K562 (cell line): Measurements from ENCODE around the gene COL7A1. TPM values are rescaled to one million over a fixed set of nuclear protein-coding genes. Genes with fewer than 3 reads are reported as not detected.

Source experiments
- ATF3 ChIP-seq, 2 experiments: fragments of 450-650 bp in 1 of 2; sonication (generic) in 1 of 2; formaldehyde crosslinking in 1 of 2; IDR thresholded peaks in 1 of 2; conservative IDR thresholded peaks in 1 of 2; 2 replicates each; pipeline versions ENCODE4 v1.6.1 to v1.8.1; 2016 to 2023; ENCODE audit warnings: mild to moderate bottlenecking in 2 of 2, moderate library complexity in 2 of 2, inconsistent platforms in 1 of 2, missing genetic modification reagents in 1 of 2
- CREB3 ChIP-seq: fragments of 450-650 bp; conservative IDR thresholded peaks from 2 replicates; pipeline ENCODE4 v1.6.1; 2016; ENCODE audit warnings: missing genetic modification characterization, low read depth, mild to moderate bottlenecking, missing compliant biosample characterization, moderate library complexity
- DPF2 ChIP-seq: fragments of 450-650 bp; IDR thresholded peaks from 2 replicates; pipeline ENCODE4 v1.6.1; 2016
- FOSL1 ChIP-seq: fragments of 200-800 bp; sonication (Bioruptor generic); conservative IDR thresholded peaks from 2 replicates; pipeline ENCODE4 v1.6.1; 2016; ENCODE audit warnings: missing genetic modification characterization, missing compliant biosample characterization
- PRDM10 ChIP-seq: fragments of 450-650 bp; IDR thresholded peaks from 2 replicates; pipeline ENCODE4 v1.6.1; 2018; ENCODE audit not compliant: partially characterized antibody
- SLC30A9 ChIP-seq: fragments of 250-450 bp; sonication (Bioruptor Pico); IDR thresholded peaks from 2 replicates; pipeline ENCODE4 v1.8.0; 2022; ENCODE audit warnings: mild to moderate bottlenecking, moderate library complexity
- SRF ChIP-seq, 2 experiments: fragments of 250-450, 450-650 bp in 1 of 2; sonication (Bioruptor Pico) in 1 of 2; sonication (generic) in 1 of 2; formaldehyde crosslinking; IDR thresholded peaks; 2 replicates each; pipeline versions ENCODE4 v1.5.0 to v1.5.1; 2020 to 2022; ENCODE audit warnings: mild to moderate bottlenecking in 1 of 2, missing genetic modification reagents in 1 of 2
- XRCC4 ChIP-seq: IDR thresholded peaks from one replicate; pipeline ENCODE4 v1.6.1; 2011; ENCODE audit not compliant: insufficient read depth, insufficient read length; ENCODE audit errors: extremely low read depth
- ZFP91 ChIP-seq: sonication (generic); formaldehyde crosslinking; IDR thresholded peaks from 2 replicates; pipeline ENCODE4 v1.8.0; 2022; ENCODE audit warnings: mild to moderate bottlenecking, missing genetic modification reagents
- polyA plus RNA-seq, 8 experiments: library from polyadenylated mRNA; depleted of rRNA in 4 of 8; stranded (reverse) in 5 of 8; unstranded in 3 of 8; fragments of >200 nt; fragmentation: Nextera tagmentation in 2 of 8; fragmentation: Illumina TruSeq in 1 of 8; extraction: Ambion mirVana in 2 of 8; extraction: Trizol in 1 of 8; gene quantifications; 2 replicates each; pipeline versions ENCODE4 v1.2.1 to v1.2.3, GENCODE V29; 2011 to 2014; ENCODE audit warnings: inconsistent platforms in 1 of 8, missing spikeins in 1 of 8
- total RNA-seq, 7 experiments: library from RNA; depleted of rRNA in 6 of 7; stranded (reverse); fragments of >200 nt in 6 of 7; fragmentation: Illumina TruSeq in 2 of 7; extraction: Trizol in 2 of 7; gene quantifications; 2 replicates each; pipeline versions ENCODE4 v1.2.1 to v1.2.3, GENCODE V29; 2011 to 2021; ENCODE audit warnings: low replicate concordance in 1 of 7

The COL7A1 gene
- total and polyA plus RNA-seq, 9 of the 15 experiments (the other 6 are each of a cell fraction or from before 2014, with no cell fraction given), result 0.09 to 0.66 (median 0.35) TPM; not detected in 3

- TF ChIP-seq XRCC4 (no peak), SLC30A9 (CRISPR knock-in tag) (no peak), SRF (CRISPR knock-in tag; IDR thresholded peaks at IDR 0.05) (0 out of 4 replicates have a peak, but pooled peaks of 1 of the 2 experiments have one; percentile 30), ATF3 (IDR thresholded peaks at IDR 0.05) (peak; percentile 44; the same call in 1 of the 2 replicates), ATF3 (CRISPR knock-in tag; conservative IDR thresholded peaks at IDR 0.05) (no peak), ZFP91 (CRISPR knock-in tag) (0 out of 2 replicates have a peak, but pooled peaks have one; percentile 35), FOSL1 (tag) (peak; percentile 33), DPF2 (peak; percentile 64; the same call in 1 of the 2 replicates), PRDM10 (peak; percentile 49), CREB3 (tag) (no peak)
Measured at GRCh38 chr3:48634661-48635221, 39.6 kb upstream of the COL7A1 start (continued).
